H1 (cell line): ENCODE measurements around the gene ARHGAP42. TPM values are rescaled to one million over a fixed set of nuclear protein-coding genes. Genes with fewer than 3 reads are reported as not detected.

Experiments used
- CTCF ChIA-PET: fragments of 300-600 bp; sonication (Branson Sonifier 250); formaldehyde crosslinking; loops from one replicate; lab custom pipeline; 2021; ENCODE audit not compliant: partially characterized antibody; lab: Charles Lee
- POLR2A ChIA-PET: fragments of 300-600 bp; sonication (Branson Sonifier 250); formaldehyde crosslinking; loops from one replicate; lab custom pipeline; 2021; ENCODE audit warnings: inconsistent platforms; ENCODE audit not compliant: partially characterized antibody; lab: Charles Lee
- DNase-seq, 2 experiments: peaks; one replicate each; pipeline versions ENCODE4 v3.0.0 to v3.0.0-alpha.2; 2010 to 2022; ENCODE audit warnings: low spot score in 2 of 2, low read depth in 1 of 2, mixed read lengths in 1 of 2
- FAIRE-seq: peaks from 2 replicates; lab custom pipeline; 2011; peaks lifted over from hg19 to GRCh38; lab: Jason Lieb, UNC
- H2AFZ ChIP-seq: 2 replicates; pipeline ENCODE4 v1.8.1; 2012; ENCODE audit warnings: low read length, inconsistent platforms
- H2AK5ac ChIP-seq: 2 replicates; pipeline ENCODE4 v1.6.1; 2013; ENCODE audit warnings: low read depth, low read length
- H2BK120ac ChIP-seq: replicated peaks from 2 replicates; pipeline ENCODE3; 2013; ENCODE audit warnings: low read depth, low read length, inconsistent platforms
- H2BK12ac ChIP-seq: 2 replicates; pipeline ENCODE4 v1.6.1; 2013; ENCODE audit warnings: low read depth, low read length
- H2BK15ac ChIP-seq: 2 replicates; pipeline ENCODE4 v1.6.1; 2013; ENCODE audit warnings: low read length
- H2BK20ac ChIP-seq: 2 replicates; pipeline ENCODE4 v1.6.1; 2013; ENCODE audit warnings: low read length
- H2BK5ac ChIP-seq: 2 replicates; pipeline ENCODE4 v1.6.1; 2013; ENCODE audit warnings: low read depth, low read length
- H3K14ac ChIP-seq: 2 replicates; pipeline ENCODE4 v1.6.1; 2013; ENCODE audit warnings: inconsistent platforms; ENCODE audit not compliant: insufficient read length
- H3K18ac ChIP-seq: 2 replicates; pipeline ENCODE4 v1.6.1; 2013; ENCODE audit warnings: low read length; ENCODE audit errors: extremely low read depth
- H3K23ac ChIP-seq: 2 replicates; pipeline ENCODE4 v1.6.1; 2013; ENCODE audit warnings: inconsistent platforms; ENCODE audit not compliant: insufficient read length
- H3K23me2 ChIP-seq: 2 replicates; pipeline ENCODE4 v1.6.1; 2013; ENCODE audit warnings: low read depth, low read length
- H3K27ac ChIP-seq: 2 replicates; pipeline ENCODE4 v1.6.1; 2011; ENCODE audit warnings: low read depth, low read length, inconsistent platforms
- H3K27me3 ChIP-seq, 4 experiments: replicated peaks in 1 of 4; 1 replicate in 1 of 4; 2 replicates in 3 of 4; pipeline versions ENCODE4 v1.6.1 to v1.8.1; 2011 to 2013; ENCODE audit warnings: low read length in 3 of 4, mild to moderate bottlenecking in 3 of 4, inconsistent platforms in 2 of 4, mixed read lengths in 2 of 4, moderate library complexity in 1 of 4; ENCODE audit not compliant: control insufficient read depth in 3 of 4, insufficient read depth in 3 of 4; ENCODE audit errors: extremely low read depth in 1 of 4
- H3K36me3 ChIP-seq, 4 experiments: 2 replicates each; pipeline versions ENCODE4 v1.6.1 to v1.8.1; 2011 to 2013; ENCODE audit warnings: mild to moderate bottlenecking in 4 of 4, low read length in 3 of 4, moderate library complexity in 2 of 4, control low read depth in 1 of 4, inconsistent platforms in 1 of 4; ENCODE audit not compliant: insufficient read depth in 4 of 4, control insufficient read depth in 2 of 4
- H3K4ac ChIP-seq: replicated peaks from 2 replicates; pipeline ENCODE3; 2013; ENCODE audit warnings: low read length, low read depth, mixed read lengths, inconsistent platforms; ENCODE audit not compliant: insufficient read length
- H3K4me1 ChIP-seq, 4 experiments: replicated peaks in 1 of 4; 1 replicate in 1 of 4; 2 replicates in 3 of 4; pipeline versions ENCODE4 v1.6.1 to v1.8.1; 2011 to 2013; ENCODE audit warnings: low read length in 3 of 4, inconsistent platforms in 2 of 4, mixed read lengths in 1 of 4; ENCODE audit not compliant: insufficient read depth in 4 of 4, control insufficient read depth in 3 of 4
- H3K4me2 ChIP-seq, 2 experiments: 2 replicates each; pipeline versions ENCODE4 v1.6.1 to v1.8.1; 2011 to 2013; ENCODE audit warnings: low read depth in 2 of 2, low read length in 2 of 2, control low read depth in 1 of 2, inconsistent platforms in 1 of 2, mild to moderate bottlenecking in 1 of 2; ENCODE audit not compliant: insufficient read depth in 1 of 2
- H3K4me3 ChIP-seq, 4 experiments: fragments of 200-600, 300-600 bp in 1 of 4; sonication (generic), shearing (Covaris generic), sonication (Bioruptor Twin) in 1 of 4; 2 replicates each; pipeline versions ENCODE4 v1.5.1 to v1.8.1; 2011 to 2016; ENCODE audit warnings: low read length in 4 of 4, low read depth in 3 of 4, control low read depth in 2 of 4, inconsistent platforms in 2 of 4, mild to moderate bottlenecking in 2 of 4, mixed read lengths in 1 of 4, moderate library complexity in 1 of 4; ENCODE audit not compliant: insufficient read depth in 2 of 4; ENCODE audit errors: extremely low read depth in 1 of 4
- H3K56ac ChIP-seq: replicated peaks from 2 replicates; pipeline ENCODE3; 2013; ENCODE audit warnings: low read depth, mild to moderate bottlenecking, mixed read lengths, low read length, inconsistent platforms; ENCODE audit not compliant: insufficient read length
- H3K79me1 ChIP-seq: 2 replicates; pipeline ENCODE4 v1.6.1; 2013; ENCODE audit warnings: low read depth, low read length, control low read depth
- H3K79me2 ChIP-seq, 2 experiments: 2 replicates each; pipeline versions ENCODE4 v1.6.1 to v1.8.1; 2012 to 2013; ENCODE audit warnings: low read length in 2 of 2, mild to moderate bottlenecking in 2 of 2, inconsistent platforms in 1 of 2; ENCODE audit not compliant: insufficient read depth in 2 of 2, control insufficient read depth in 1 of 2
- H3K9ac ChIP-seq, 4 experiments: replicated peaks in 1 of 4; 1 replicate in 1 of 4; 2 replicates in 3 of 4; pipeline versions ENCODE4 v1.6.1 to v1.8.1; 2011 to 2013; ENCODE audit warnings: low read depth in 3 of 4, low read length in 3 of 4, control low read depth in 2 of 4, mild to moderate bottlenecking in 2 of 4, moderate library complexity in 2 of 4, inconsistent platforms in 1 of 4; ENCODE audit errors: extremely low read depth in 1 of 4
- H3K9me3 ChIP-seq, 2 experiments: 2 replicates each; pipeline versions ENCODE4 v1.6.1 to v1.8.1; 2012 to 2013; ENCODE audit warnings: mild to moderate bottlenecking in 2 of 2, moderate library complexity in 2 of 2, control low read depth in 1 of 2, inconsistent platforms in 1 of 2, low read depth in 1 of 2, low read length in 1 of 2, mixed read lengths in 1 of 2; ENCODE audit not compliant: insufficient read depth in 2 of 2
- H4K20me1 ChIP-seq, 2 experiments: replicated peaks in 1 of 2; 2 replicates each; pipeline versions ENCODE3 to v1.8.1; 2011 to 2013; ENCODE audit warnings: inconsistent platforms in 2 of 2, low read length in 2 of 2, mild to moderate bottlenecking in 1 of 2; ENCODE audit not compliant: insufficient read depth in 2 of 2, control insufficient read depth in 1 of 2
- H4K5ac ChIP-seq: 2 replicates; pipeline ENCODE4 v1.6.1; 2013; ENCODE audit warnings: low read length, low read depth, mixed read lengths, inconsistent platforms; ENCODE audit not compliant: insufficient read length
- H4K8ac ChIP-seq: 2 replicates; pipeline ENCODE4 v1.8.0; 2013; ENCODE audit warnings: mild to moderate bottlenecking, moderate library complexity, low read length, inconsistent platforms; ENCODE audit not compliant: insufficient read depth; ENCODE audit errors: extremely low read depth
- H4K91ac ChIP-seq: replicated peaks from 2 replicates; pipeline ENCODE3; 2013; ENCODE audit warnings: low read length, mixed read lengths, inconsistent platforms; ENCODE audit not compliant: insufficient read length
- ATF2 ChIP-seq: IDR thresholded peaks from 2 replicates; pipeline ENCODE4 v1.6.1; 2012; ENCODE audit warnings: low read length, inconsistent platforms
- ATF3 ChIP-seq: IDR thresholded peaks from 2 replicates; pipeline ENCODE4 v1.6.1; 2011; ENCODE audit warnings: low read depth, mild to moderate bottlenecking, low read length; ENCODE audit not compliant: insufficient read depth
- CTCF ChIP-seq, 3 experiments: IDR thresholded peaks; 1 replicate in 2 of 3; 2 replicates in 1 of 3; pipeline versions ENCODE4 v1.5.1 to v1.6.1; 2011; ENCODE audit warnings: low read length in 3 of 3, mild to moderate bottlenecking in 3 of 3, inconsistent platforms in 2 of 3, low read depth in 1 of 3, moderate library complexity in 1 of 3; ENCODE audit not compliant: insufficient read depth in 1 of 3; ENCODE audit errors: control extremely low read depth in 1 of 3
- GABPA ChIP-seq: IDR thresholded peaks from 2 replicates; pipeline ENCODE4 v1.6.1; 2011; ENCODE audit warnings: mild to moderate bottlenecking, low read length, moderate library complexity, borderline replicate concordance; ENCODE audit not compliant: insufficient read depth
- POLR2A ChIP-seq, 2 experiments: IDR thresholded peaks; 1 replicate in 1 of 2; 2 replicates in 1 of 2; pipeline ENCODE4 v1.6.1; 2011; ENCODE audit warnings: low read depth in 2 of 2, low read length in 2 of 2, mild to moderate bottlenecking in 2 of 2; ENCODE audit errors: control extremely low read depth in 1 of 2
- SUZ12 ChIP-seq: fragments of 200-600 bp; sonication (generic); IDR thresholded peaks from 2 replicates; pipeline ENCODE4 v1.6.1; 2012; ENCODE audit warnings: mild to moderate bottlenecking, inconsistent platforms, low read length, moderate library complexity, mixed read lengths
- TAF7 ChIP-seq: optimal IDR thresholded peaks from 2 replicates; pipeline ENCODE3; 2011; ENCODE audit warnings: low read depth, mild to moderate bottlenecking, inconsistent platforms, low read length, moderate library complexity, borderline replicate concordance
- WGBS, 2 experiments: shearing (Covaris generic) in 1 of 2; methylation state at CpG; one replicate each; pipeline versions ENCODE4 v1.1.6 to v1.1.7; 2013 to 2015; ENCODE audit warnings: low lambda C conversion rate in 2 of 2, mixed read lengths in 2 of 2, inconsistent platforms in 1 of 2, low coverage in 1 of 2, missing lambda C conversion rate in 1 of 2; ENCODE audit not compliant: insufficient replicate concordance in 2 of 2, insufficient coverage in 1 of 2, insufficient read length in 1 of 2; ENCODE audit errors: extremely low coverage in 1 of 2, missing lambda C conversion rate in 1 of 2; 5-methylcytosine and 5-hydroxymethylcytosine counted together
- polyA plus RNA-seq, 7 experiments: library from polyadenylated mRNA; depleted of rRNA in 3 of 7; stranded (reverse) in 5 of 7; unstranded in 2 of 7; fragments of >200 nt in 5 of 7; fragments of 200-250 nt in 2 of 7; gene quantifications; 1 replicate in 5 of 7; 2 replicates in 1 of 7; 4 replicates in 1 of 7; pipeline versions ENCODE4 v1.2.1 to v1.2.3, GENCODE V29; 2011 to 2013; ENCODE audit warnings: missing spikeins in 2 of 7, mixed read lengths in 2 of 7
- total RNA-seq: library from RNA; stranded (reverse); fragmentation: NEBNext Ultra II Directional; extraction: Animal tissue kit (Norgen Biotek cat#: 25700); gene quantifications from 2 replicates; pipeline ENCODE4 v1.2.1, GENCODE V29; 2021

ARHGAP42 gene
- total and polyA plus RNA-seq, 2 of the 8 experiments (the other 6 are each of a cell fraction or from before 2014, with no cell fraction given): 22.2 to 33.5 TPM

GRCh38 chr11:100753172-100753543 is 66.1 kb downstream of the ARHGAP42 start:
- H4K91ac ChIP-seq: no peak overlapping the region
- H3K9me3 ChIP-seq: peaks cover 13 to 14% of the 10 kb centered on the region in 2 experiments
- ChIA-PET POLR2A (interaction anchor here (1.0 to 1.5 kb wide), 4 partner anchors 14 to 49 kb away, joined by 3 read pairs; no protein-coding TSS in a partner anchor), CTCF (interaction anchor here (1.0 to 4.5 kb wide), 10 partner anchors 10 to 72 kb away, joined by 3 to 25 read pairs (median 4); no protein-coding TSS in a partner anchor)
- H2AFZ ChIP-seq: no peak overlapping the region
- H2BK20ac ChIP-seq: no peak overlapping the region; the same call in 1 of the 2 replicates
- WGBS, 2 experiments: 62% methylated on average over 4 of the region's 4 CpGs; no CpG with 5 or more reads in 1 of the 2 experiments
- 0 out of 2 replicates have a peak overlapping the region, but pooled peaks have one; percentile 14 for H3K27ac ChIP-seq
- H3K14ac ChIP-seq: no peak overlapping the region
- peak overlapping the region; percentile 83 for H3K18ac ChIP-seq
- H3K27me3 ChIP-seq: no peaks in the 10 kb centered on the region
- no peak overlapping the region for H3K4me3 ChIP-seq
- H2BK12ac ChIP-seq: 0 out of 2 replicates have a peak overlapping the region, but pooled peaks have one; percentile 1
- H3K79me1 ChIP-seq: peaks cover 6% of the 10 kb centered on the region
- peak overlapping the region; percentile 40; the same call in 1 of the 2 replicates for H2BK15ac ChIP-seq
- no peak overlapping the region for H3K9ac ChIP-seq
- peak overlapping the region in 1 of 2 experiments; percentile 28; a peak in 1 of 4 replicates for H3K4me2 ChIP-seq
- FAIRE-seq (no peak), DNase-seq (peak; percentile 43 to 61)
- peaks cover 0 to 16% (median 7%) of the 10 kb centered on the region in 4 experiments; a peak in 4 of 8 replicates for H3K36me3 ChIP-seq
- no peak overlapping the region for H3K4ac ChIP-seq
- no peaks in the 10 kb centered on the region for H3K23me2 ChIP-seq
- H2AK5ac ChIP-seq: peak overlapping the region; percentile 57; the same call in 1 of the 2 replicates
- peaks cover 8 to 21% (median 18%) of the 10 kb centered on the region in 4 experiments; a peak in 6 of 7 replicates for H3K4me1 ChIP-seq
- H3K79me2 ChIP-seq: peaks cover 0 to 68% of the 10 kb centered on the region in 2 experiments; a peak in 2 of 4 replicates
- peak overlapping the region; percentile 56 for H2BK5ac ChIP-seq
- H3K23ac ChIP-seq: no peak overlapping the region
- H4K8ac ChIP-seq: no peak overlapping the region
- no peak overlapping the region for H2BK120ac ChIP-seq
- H4K5ac ChIP-seq: no peak overlapping the region
- H4K20me1 ChIP-seq: no peaks in the 10 kb centered on the region
- no peak overlapping the region for H3K56ac ChIP-seq
- no peak for TF ChIP-seq TAF7
- TF ChIP-seq ATF2: no peak
- TF ChIP-seq ATF3: no peak
- no peak for TF ChIP-seq GABPA
- peak in 1 of 3 experiments; percentile 7; a peak in 1 of 4 replicates for TF ChIP-seq CTCF (IDR thresholded peaks at IDR 0.05; ENCODE audit: control extremely low read depth in 1 of 3, insufficient read depth in 1 of 3, low read depth in 1 of 3, low read length in 3 of 3)
- TF ChIP-seq SUZ12: no peak
- TF ChIP-seq POLR2A (IDR thresholded peaks at IDR 0.05; ENCODE audit: control extremely low read depth in 1 of 2, low read depth in 2 of 2, low read length in 2 of 2): no peak
